Loucy (cell line): ENCODE measurements around the gene TTC24.
A peak's percentile ranks its signal among the peaks of the same experiment; 100 is the strongest.
"Not testable (repeated sequence)": the region's sequence is repeated elsewhere in the genome, so short reads cannot be mapped to it uniquely, and the experiment has no call there.

Experiments used
- H2AFZ ChIP-seq: fragments of 200-600 bp; sonication (generic); 2 replicates; pipeline ENCODE4 v1.6.0; 2016; ENCODE audit warnings: antibody characterized with exemption, mild to moderate bottlenecking, low read length, moderate library complexity
- H3F3A ChIP-seq: fragments of 200-600 bp; 2 replicates; pipeline ENCODE4 v1.6.0; 2016; ENCODE audit warnings: antibody characterized with exemption, low read depth, mild to moderate bottlenecking
- H3K27me3 ChIP-seq: fragments of 200-600 bp; sonication (generic); 2 replicates; pipeline ENCODE4 v1.6.1; 2014; ENCODE audit warnings: low read length, mild to moderate bottlenecking; ENCODE audit not compliant: insufficient read depth, poor library complexity, severe bottlenecking
- H3K36me3 ChIP-seq: fragments of 200-600 bp; sonication (generic); 2 replicates; pipeline ENCODE4 v1.6.1; 2016; ENCODE audit warnings: low read length; ENCODE audit not compliant: insufficient read depth
- H3K4me1 ChIP-seq: fragments of 200-600 bp; sonication (generic); 2 replicates; pipeline ENCODE4 v1.5.1; 2014; ENCODE audit warnings: low read length, mild to moderate bottlenecking; ENCODE audit not compliant: insufficient read depth, poor library complexity, severe bottlenecking
- H3K4me2 ChIP-seq: fragments of 200-600 bp; sonication (generic); 2 replicates; pipeline ENCODE4 v1.6.0; 2014; ENCODE audit warnings: antibody characterized with exemption, low read length, low read depth, mild to moderate bottlenecking; ENCODE audit not compliant: poor library complexity, severe bottlenecking
- H3K4me3 ChIP-seq: fragments of 200-600 bp; sonication (generic); 2 replicates; pipeline ENCODE4 v1.5.1; 2014; ENCODE audit warnings: low read length, mild to moderate bottlenecking, mixed read lengths; ENCODE audit not compliant: poor library complexity, severe bottlenecking
- H3K79me2 ChIP-seq: fragments of 200-600 bp; sonication (generic); 2 replicates; pipeline ENCODE4 v1.6.1; 2014; ENCODE audit warnings: low read length; ENCODE audit not compliant: insufficient read depth
- H3K9ac ChIP-seq: fragments of 200-600 bp; sonication (generic); 2 replicates; pipeline ENCODE4 v1.6.0; 2014; ENCODE audit warnings: mild to moderate bottlenecking, low read depth, low read length, moderate library complexity; ENCODE audit not compliant: poor library complexity, severe bottlenecking
- H3K9me2 ChIP-seq: fragments of 200-600 bp; sonication (generic); replicated peaks from 2 replicates; pipeline ENCODE4 v1.6.1; 2016; ENCODE audit warnings: low read depth, low read length, mixed read lengths
- H3K9me3 ChIP-seq: fragments of 200-600 bp; sonication (generic); 2 replicates; pipeline ENCODE4 v1.6.1; 2014; ENCODE audit warnings: mild to moderate bottlenecking, antibody characterized with exemption, low read length, low read depth; ENCODE audit not compliant: insufficient read depth
- H4K20me1 ChIP-seq: fragments of 200-600 bp; sonication (generic); 2 replicates; pipeline ENCODE4 v1.6.0; 2014; ENCODE audit warnings: antibody characterized with exemption, low read length, mild to moderate bottlenecking; ENCODE audit not compliant: insufficient read depth, poor library complexity, severe bottlenecking
- CTCF ChIP-seq: fragments of 200-600 bp; sonication (generic); conservative IDR thresholded peaks from 2 replicates; pipeline ENCODE4 v1.5.1; 2014; ENCODE audit warnings: mild to moderate bottlenecking, antibody characterized with exemption, low read length
- EZH2phosphoT487 ChIP-seq: fragments of 200-600 bp; IDR thresholded peaks from 2 replicates; pipeline ENCODE4 v1.6.1; 2018; ENCODE audit warnings: antibody characterized with exemption, mild to moderate bottlenecking, moderate library complexity, borderline replicate concordance

TTC24 gene

GRCh38 chr1:156602557-156602993 lies 23.1 kb downstream of the TTC24 start:
- peaks cover 21% of the 10 kb centered on the region for H3K79me2 ChIP-seq
- peak overlapping the region; percentile 90 for H3K4me2 ChIP-seq
- TF ChIP-seq EZH2phosphoT487 (no peak), CTCF (peak; percentile 70)
- peaks cover 9% of the 10 kb centered on the region; the same call in 1 of the 2 replicates for H3K36me3 ChIP-seq
- peak overlapping the region; percentile 93 for H3K4me3 ChIP-seq
- no peaks in the 10 kb centered on the region for H3K9me3 ChIP-seq
- no peaks in the 10 kb centered on the region for H4K20me1 ChIP-seq
- H3K9ac ChIP-seq = no peak overlapping the region
- H2AFZ ChIP-seq = 0 out of 2 replicates have a peak overlapping the region, but pooled peaks have one; percentile 58
- H3K27me3 ChIP-seq = no peaks in the 10 kb centered on the region
- peaks cover 9% of the 10 kb centered on the region for H3K4me1 ChIP-seq
- no peaks in the 10 kb centered on the region for H3F3A ChIP-seq
- H3K9me2 ChIP-seq = no peaks in the 10 kb centered on the region

GRCh38 chr1:156607344-156607743 lies 27.8 kb downstream of the TTC24 start:
- H3K36me3 ChIP-seq, H3K9me3 ChIP-seq, H3K4me1 ChIP-seq, H2AFZ ChIP-seq, H4K20me1 ChIP-seq, H3K27me3 ChIP-seq, H3F3A ChIP-seq, H3K9ac ChIP-seq, H3K4me2 ChIP-seq, H3K9me2 ChIP-seq, H3K4me3 ChIP-seq, H3K79me2 ChIP-seq: not testable (repeated sequence)

GRCh38 chr1:156608036-156608674 lies 28.6 kb downstream of the TTC24 start:
- H3K4me2 ChIP-seq = no peak overlapping the region
- H3K9me2 ChIP-seq = no peaks in the 10 kb centered on the region
- no peaks in the 10 kb centered on the region for H3K27me3 ChIP-seq
- H4K20me1 ChIP-seq = no peaks in the 10 kb centered on the region
- no peak overlapping the region for H3K9ac ChIP-seq
- no peaks in the 10 kb centered on the region for H3K9me3 ChIP-seq
- no peaks in the 10 kb centered on the region for H3F3A ChIP-seq
- H3K4me3 ChIP-seq = no peak overlapping the region
- TF ChIP-seq CTCF (peak; percentile 82), EZH2phosphoT487 (no peak)
- no peaks in the 10 kb centered on the region for H3K79me2 ChIP-seq
- H2AFZ ChIP-seq = no peak overlapping the region
- H3K36me3 ChIP-seq = no peaks in the 10 kb centered on the region
- H3K4me1 ChIP-seq = peaks cover 4% of the 10 kb centered on the region

GRCh38 chr1:156608981-156609380 lies 29.5 kb downstream of the TTC24 start:
- TF ChIP-seq CTCF = peak; percentile 77
- no peak for TF ChIP-seq EZH2phosphoT487
- Histone ChIP-seq H4K20me1 (no peaks in the 10 kb centered on the region), H3K4me3 (no peak overlapping the region), H3K9ac (no peak overlapping the region), H3K36me3 (no peaks in the 10 kb centered on the region), H2AFZ (no peak overlapping the region), H3K79me2 (no peaks in the 10 kb centered on the region), H3K4me1 (peaks cover 4% of the 10 kb centered on the region), H3K9me2 (no peaks in the 10 kb centered on the region), H3K27me3 (no peaks in the 10 kb centered on the region), H3K4me2 (no peak overlapping the region), H3F3A (no peaks in the 10 kb centered on the region), H3K9me3 (no peaks in the 10 kb centered on the region)

GRCh38 chr1:156610072-156610471 lies 30.5 kb downstream of the TTC24 start:
- not testable (repeated sequence) for H3F3A ChIP-seq, H4K20me1 ChIP-seq, H3K9me3 ChIP-seq, H2AFZ ChIP-seq, H3K79me2 ChIP-seq, H3K4me1 ChIP-seq, H3K27me3 ChIP-seq, H3K36me3 ChIP-seq, H3K4me2 ChIP-seq, H3K9ac ChIP-seq, H3K9me2 ChIP-seq, H3K4me3 ChIP-seq
